HepG2 (cell line): ENCODE results near the gene ANKRD65. TPM values are rescaled to one million over a fixed set of nuclear protein-coding genes. Genes with fewer than 3 reads are reported as not detected.
A peak's percentile ranks its signal among the peaks of the same experiment; 100 is the strongest.

Experiments
- ARID2 ChIP-seq: sonication (generic); formaldehyde crosslinking; IDR thresholded peaks from 2 replicates; pipeline ENCODE4 v1.8.1; 2022; ENCODE audit warnings: mild to moderate bottlenecking, missing genetic modification reagents, borderline replicate concordance
- ATF7-NPFF ChIP-seq: sonication (generic); formaldehyde crosslinking; IDR thresholded peaks from 2 replicates; pipeline ENCODE4 v1.8.1; 2023; ENCODE audit warnings: mild to moderate bottlenecking, low read depth, missing genetic modification reagents, moderate library complexity
- BRD4 ChIP-seq: sonication (generic); formaldehyde crosslinking; IDR thresholded peaks from 2 replicates; pipeline ENCODE4 v1.4.0; 2020; ENCODE audit warnings: missing genetic modification reagents
- FOXA1 ChIP-seq, 2 experiments: fragments of 450-650 bp in 1 of 2; sonication (generic) in 1 of 2; formaldehyde crosslinking in 1 of 2; IDR thresholded peaks; 2 replicates each; pipeline versions ENCODE4 v1.4.0 to v1.6.1; 2016 to 2020; ENCODE audit warnings: missing genetic modification reagents in 1 of 2
- HDAC2 ChIP-seq: sonication (generic); formaldehyde crosslinking; IDR thresholded peaks from 2 replicates; pipeline ENCODE4 v1.4.0; 2020; ENCODE audit warnings: missing genetic modification reagents
- HOMEZ ChIP-seq: IDR thresholded peaks from 2 replicates; pipeline ENCODE4 v1.6.1; 2016; ENCODE audit warnings: low read depth
- IKZF5 ChIP-seq: IDR thresholded peaks from 2 replicates; pipeline ENCODE4 v1.6.1; 2018; ENCODE audit warnings: missing genetic modification reagents, mild to moderate bottlenecking, missing compliant biosample characterization
- LCORL ChIP-seq, 2 experiments: fragments of 450-650 bp in 1 of 2; sonication (generic) in 1 of 2; formaldehyde crosslinking in 1 of 2; IDR thresholded peaks; 2 replicates each; pipeline versions ENCODE4 v1.5.0 to v1.6.1; 2017 to 2020; ENCODE audit warnings: antibody characterized with exemption in 1 of 2, missing genetic modification reagents in 1 of 2
- MAFK ChIP-seq, 2 experiments: IDR thresholded peaks in 1 of 2; conservative IDR thresholded peaks in 1 of 2; 2 replicates each; pipeline ENCODE4 v1.6.1; 2011; ENCODE audit warnings: improper control_type of control experiment in 2 of 2, low read length in 2 of 2
- NR2C2 ChIP-seq: sonication (generic); formaldehyde crosslinking; IDR thresholded peaks from 2 replicates; pipeline ENCODE4 v1.4.0; 2020; ENCODE audit warnings: missing genetic modification reagents, mild to moderate bottlenecking, moderate library complexity, borderline replicate concordance
- NR2F6 ChIP-seq, 2 experiments: IDR thresholded peaks; 2 replicates each; pipeline ENCODE4 v1.6.1; 2016; ENCODE audit warnings: antibody characterized with exemption in 1 of 2, mild to moderate bottlenecking in 1 of 2
- PITX1 ChIP-seq: sonication (generic); formaldehyde crosslinking; IDR thresholded peaks from 2 replicates; pipeline ENCODE4 v1.5.1; 2020; ENCODE audit warnings: mild to moderate bottlenecking, missing genetic modification reagents
- RCOR2 ChIP-seq: IDR thresholded peaks from 2 replicates; pipeline ENCODE4 v1.6.1; 2016; ENCODE audit warnings: missing biosample characterization, missing genetic modification reagents
- RFX3 ChIP-seq: IDR thresholded peaks from 2 replicates; pipeline ENCODE4 v1.6.1; 2016; ENCODE audit warnings: missing biosample characterization, missing genetic modification reagents
- TCF7L2 ChIP-seq: IDR thresholded peaks from 2 replicates; pipeline ENCODE4 v1.6.1; 2011; ENCODE audit warnings: mild to moderate bottlenecking, low read depth, low read length, moderate library complexity
- ZBTB38 ChIP-seq: sonication (generic); formaldehyde crosslinking; IDR thresholded peaks from 2 replicates; pipeline ENCODE4 v1.5.1; 2020; ENCODE audit warnings: mild to moderate bottlenecking, missing genetic modification reagents
- ZFP36 ChIP-seq: fragments of 150-350 bp; IDR thresholded peaks from 2 replicates; pipeline ENCODE4 v1.6.1; 2018; ENCODE audit warnings: borderline replicate concordance, low read length, low read depth; ENCODE audit not compliant: partially characterized antibody
- ZNF3 ChIP-seq: IDR thresholded peaks from 2 replicates; pipeline ENCODE4 v1.7.0; 2017; ENCODE audit warnings: inconsistent platforms
- ZNF484 ChIP-seq: sonication (generic); formaldehyde crosslinking; IDR thresholded peaks from 2 replicates; pipeline ENCODE4 v1.5.1; 2020; ENCODE audit warnings: mild to moderate bottlenecking, low read depth, missing genetic modification reagents, borderline replicate concordance
- ZNF558 ChIP-seq: sonication (generic); formaldehyde crosslinking; IDR thresholded peaks from 2 replicates; pipeline ENCODE4 v1.9.0; 2022; ENCODE audit warnings: mild to moderate bottlenecking, missing genetic modification reagents, borderline replicate concordance
- ZNF562 ChIP-seq: sonication (generic); formaldehyde crosslinking; IDR thresholded peaks from 2 replicates; pipeline ENCODE4 v1.8.0; 2022; ENCODE audit warnings: missing genetic modification reagents, borderline replicate concordance
- ZNF609 ChIP-seq: sonication (generic); formaldehyde crosslinking; IDR thresholded peaks from 2 replicates; pipeline ENCODE4 v1.4.0; 2020; ENCODE audit warnings: mild to moderate bottlenecking, missing genetic modification reagents, borderline replicate concordance
- ZNF672 ChIP-seq: sonication (generic); formaldehyde crosslinking; IDR thresholded peaks from 2 replicates; pipeline ENCODE4 v1.8.1; 2022; ENCODE audit warnings: missing genetic modification reagents
- ZNF724P ChIP-seq: sonication (generic); formaldehyde crosslinking; IDR thresholded peaks from 2 replicates; pipeline ENCODE4 v1.8.0; 2022; ENCODE audit warnings: missing genetic modification reagents, borderline replicate concordance
- polyA plus RNA-seq, 8 experiments: library from polyadenylated mRNA; depleted of rRNA in 3 of 8; stranded (reverse) in 7 of 8; unstranded in 1 of 8; fragments of >200 nt; fragmentation: Illumina TruSeq in 4 of 8; extraction: Trizol in 4 of 8; gene quantifications; 2 replicates each; pipeline versions ENCODE4 v1.2.1 to v1.2.3, GENCODE V29; 2011 to 2016; ENCODE audit warnings: low read depth in 4 of 8, missing spikeins in 1 of 8, mixed read lengths in 1 of 8; ENCODE audit not compliant: insufficient read depth in 1 of 8
- total RNA-seq, 5 experiments: library from RNA; depleted of rRNA; stranded (reverse); fragments of >200 nt; fragmentation: Illumina TruSeq; extraction: Trizol; gene quantifications; 2 replicates each; pipeline ENCODE4 v1.2.3, GENCODE V29; 2016; ENCODE audit warnings: low read depth in 1 of 5

Gene ANKRD65
- total and polyA plus RNA-seq, 2 of the 13 experiments (the other 11 are each of a cell fraction or from before 2014, with no cell fraction given) = 12.1 to 30.1 TPM

- peak; percentile 16; the same call in 1 of the 2 replicates for TF ChIP-seq ZNF609 (CRISPR knock-in tag)
- no peak for TF ChIP-seq ATF7-NPFF
- no peak for TF ChIP-seq ZNF484 (CRISPR knock-in tag)
- TF ChIP-seq ZNF558 (CRISPR knock-in tag) = no peak
- TF ChIP-seq NR2C2 (CRISPR knock-in tag) = 0 out of 2 replicates have a peak, but pooled peaks have one; percentile 1
- TF ChIP-seq IKZF5 (CRISPR knock-in tag) = no peak
- 0 out of 2 replicates have a peak, but pooled peaks have one; percentile 68 for TF ChIP-seq ZNF3 (CRISPR knock-in tag)
- TF ChIP-seq FOXA1 (IDR thresholded peaks at IDR 0.05) = no peak
- TF ChIP-seq FOXA1 (CRISPR knock-in tag; IDR thresholded peaks at IDR 0.05) = peak; percentile 91
- no peak for TF ChIP-seq NR2F6 (IDR thresholded peaks at IDR 0.05)
- peak; percentile 33; the same call in 1 of the 2 replicates for TF ChIP-seq NR2F6 (CRISPR knock-in tag; IDR thresholded peaks at IDR 0.05)
- no peak for TF ChIP-seq MAFK (conservative IDR thresholded peaks at IDR 0.05 in 1 of 2, IDR thresholded peaks at IDR 0.05 in 1 of 2; ENCODE audit: low read length in 2 of 2)
- TF ChIP-seq TCF7L2 = no peak
- 0 out of 2 replicates have a peak, but pooled peaks have one; percentile 68 for TF ChIP-seq ARID2 (CRISPR knock-in tag)
- TF ChIP-seq ZNF562 (CRISPR knock-in tag) = no peak
- no peak for TF ChIP-seq RFX3
- no peak for TF ChIP-seq HOMEZ (CRISPR knock-in tag)
- peak; percentile 11 for TF ChIP-seq ZFP36
- TF ChIP-seq BRD4 (CRISPR knock-in tag) = no peak
- no peak for TF ChIP-seq LCORL (IDR thresholded peaks at IDR 0.05)
- 0 out of 2 replicates have a peak, but pooled peaks have one; percentile 12 for TF ChIP-seq LCORL (CRISPR knock-in tag; IDR thresholded peaks at IDR 0.05)
- TF ChIP-seq HDAC2 (CRISPR knock-in tag) = peak; percentile 49; the same call in 1 of the 2 replicates
- no peak; the same call in 1 of the 2 replicates for TF ChIP-seq ZNF724P (CRISPR knock-in tag)
- peak; percentile 92 for TF ChIP-seq RCOR2 (CRISPR knock-in tag)
- TF ChIP-seq ZNF672 (CRISPR knock-in tag) = no peak
- no peak for TF ChIP-seq ZBTB38 (CRISPR knock-in tag)
- 0 out of 2 replicates have a peak, but pooled peaks have one; percentile 12 for TF ChIP-seq PITX1 (CRISPR knock-in tag)
Observed at GRCh38 chr1:1429671-1430073, 8.6 kb upstream of the ANKRD65 start (continued).
